ENCODE data around the gene MTG2.

The MTG2 gene

DNA sequence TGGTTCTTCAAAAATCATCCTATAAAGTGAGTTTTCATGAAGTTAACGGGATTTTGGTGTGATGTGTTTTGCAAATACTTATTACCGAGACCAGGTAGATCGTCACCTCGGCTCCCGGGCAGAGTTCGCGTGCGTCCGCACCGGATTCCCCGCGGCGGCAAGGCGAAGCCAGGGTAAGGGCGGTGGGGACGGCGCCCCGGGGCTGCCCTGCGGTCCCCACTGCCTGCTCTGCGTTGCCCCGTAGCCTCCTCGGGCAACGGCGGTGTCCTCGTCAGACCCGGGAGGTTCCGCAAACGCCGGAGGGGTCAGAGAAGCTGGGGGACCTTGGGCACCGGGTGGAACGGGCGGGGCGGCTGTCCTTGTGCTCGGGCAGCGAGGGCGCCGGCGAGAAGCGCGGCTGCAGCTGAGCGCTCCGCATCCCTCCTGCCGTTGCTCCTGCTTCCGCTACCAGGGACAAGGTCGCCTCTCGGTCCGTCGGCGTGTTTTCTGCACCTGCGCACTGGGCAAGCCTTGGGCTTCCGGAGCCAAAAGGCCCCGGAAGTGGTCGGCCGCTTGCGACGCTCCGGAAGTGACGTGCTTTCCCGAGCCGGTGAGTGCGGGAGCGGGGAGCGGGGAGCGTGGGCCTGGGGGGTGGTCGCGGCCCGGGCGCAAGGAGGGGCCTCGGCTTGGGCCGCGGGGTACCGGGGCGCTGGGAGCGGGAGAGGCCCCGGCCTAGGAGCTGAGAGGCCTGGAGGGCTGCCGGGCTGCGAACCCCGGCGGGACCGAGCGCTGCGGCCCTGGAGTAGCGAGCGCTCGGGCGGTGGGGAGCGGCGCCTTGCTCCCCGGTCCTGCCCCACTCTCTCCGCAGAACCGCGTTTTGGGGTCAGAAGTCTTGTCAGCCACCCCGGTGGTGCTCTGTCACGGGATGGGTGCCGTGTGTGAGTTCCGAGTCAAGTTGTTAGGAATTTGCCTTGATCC, at the start of gene MTG2:
TSS of gene MTG2 (plus strand) at position 560 of the 957 bp plus-strand sequence. CDS start 10,393 bp downstream, outside the sequence.
- DNase-seq (ENCODE audit: low spot score) = peak; percentile 92

- DNase-seq (ENCODE audit: low spot score) = no peak
Measured at GRCh38 chr20:62133051-62133845, 49.6 kb upstream of the MTG2 start.

GRCh38 chr20:62133864-62134263, 49.0 kb upstream of the MTG2 start:
- no peak for DNase-seq (ENCODE audit: low spot score)

DNA sequence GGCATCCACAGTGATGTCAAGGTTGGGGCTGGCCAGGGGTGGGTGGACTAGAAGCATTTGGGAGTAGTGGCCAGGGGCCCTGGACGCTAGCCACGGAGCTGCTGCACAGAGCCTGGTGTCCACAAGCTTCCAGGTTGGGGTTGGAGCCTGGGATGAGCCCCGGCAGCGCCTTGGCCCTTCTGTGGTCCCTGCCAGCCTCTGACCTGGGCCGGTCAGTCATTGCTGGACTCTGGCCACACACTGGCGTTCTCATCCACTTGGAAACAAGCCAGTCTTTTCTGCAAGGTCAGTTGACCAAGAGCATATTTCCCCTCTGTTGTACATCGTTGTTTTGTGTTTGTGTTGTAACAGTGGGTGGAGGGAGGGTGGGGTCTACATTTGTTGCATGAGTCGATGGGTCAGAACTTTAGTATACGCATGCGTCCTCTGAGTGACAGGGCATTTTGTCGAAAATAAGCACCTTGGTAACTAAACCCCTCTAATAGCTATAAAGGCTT, 48.0 kb upstream of the MTG2 start:
- no peak for DNase-seq (ENCODE audit: low spot score)

DNA sequence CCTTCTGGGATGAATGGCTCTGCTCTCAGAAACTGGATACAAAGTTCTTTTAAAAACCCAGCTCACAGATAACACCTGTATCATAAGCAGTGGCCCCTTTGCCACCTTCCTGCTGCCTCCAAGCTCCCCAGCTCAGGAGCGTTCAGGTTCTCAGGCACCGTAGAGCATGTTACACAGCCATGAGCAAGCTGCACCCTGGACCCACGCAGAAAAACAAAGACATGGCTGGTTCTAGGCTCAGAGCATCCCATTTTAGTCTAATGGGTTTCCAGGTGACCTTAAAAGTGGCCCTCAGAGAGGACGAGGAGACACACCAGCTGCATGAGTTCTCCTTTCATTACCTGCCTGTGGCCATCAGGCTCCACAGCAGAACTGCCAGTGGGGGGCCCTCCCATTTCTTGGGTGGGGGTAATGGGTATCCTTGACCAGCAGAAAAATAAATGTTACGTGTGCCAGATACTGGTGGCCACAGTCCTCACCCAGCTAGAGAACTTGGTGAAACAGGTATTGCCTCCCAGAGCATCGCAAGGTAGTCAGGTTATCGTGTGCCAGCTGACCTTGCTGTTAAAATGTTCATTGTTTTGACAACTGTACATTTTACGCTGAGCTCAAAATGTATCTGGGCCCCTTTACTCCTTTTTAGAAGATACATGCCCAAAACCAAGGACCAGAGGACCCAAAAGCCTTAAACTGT, 47.1 kb upstream of the MTG2 start:
- DNase-seq (ENCODE audit: low spot score) = no peak

DNA sequence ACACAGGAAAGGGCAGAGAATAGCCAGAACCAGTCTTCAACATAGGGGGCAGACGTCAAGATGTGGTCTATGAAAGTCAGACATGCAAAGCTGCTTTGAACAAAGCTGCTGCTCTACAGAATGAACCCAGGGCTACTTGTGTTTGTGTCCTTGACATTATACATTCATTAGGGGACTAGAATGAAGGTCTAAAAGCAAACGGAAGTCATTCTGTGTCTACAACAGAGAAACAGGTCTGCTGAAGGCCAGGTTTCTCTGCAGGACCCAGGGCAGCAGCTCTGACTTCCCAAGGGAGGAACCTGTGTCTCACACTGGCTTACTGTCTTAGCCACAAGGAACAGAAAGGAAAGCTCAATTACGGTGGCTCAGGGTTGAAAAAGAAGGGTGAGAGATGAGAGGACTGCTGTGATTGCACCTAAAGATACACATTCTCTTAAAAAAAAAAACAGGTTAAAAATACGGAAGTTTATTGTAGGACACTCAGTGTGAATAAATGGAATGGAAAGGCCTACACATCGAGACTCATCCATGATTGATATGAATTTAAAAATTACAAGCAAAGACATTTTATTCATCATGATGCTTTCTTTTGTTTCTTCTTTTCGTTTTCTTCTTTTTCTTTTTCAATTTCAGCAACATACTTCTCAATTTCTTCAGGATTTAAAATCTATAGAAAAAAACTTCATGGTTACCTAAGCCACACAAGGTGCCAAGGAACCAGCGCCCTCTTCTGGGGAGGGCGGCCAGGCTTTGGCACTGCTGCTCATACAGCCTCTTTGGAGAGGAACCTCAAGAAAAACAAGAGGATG, 46.3 kb upstream of the MTG2 start:
- no peak for DNase-seq (ENCODE audit: low spot score)

GRCh38 chr20:62137092-62137384, 45.8 kb upstream of the MTG2 start:
- DNase-seq (ENCODE audit: low spot score) = no peak

- no peak for DNase-seq (ENCODE audit: low spot score)
Measured at GRCh38 chr20:62137478-62138203, 45.2 kb upstream of the MTG2 start.

- DNase-seq (ENCODE audit: low spot score) = no peak
Measured at GRCh38 chr20:62138204-62138543, 44.7 kb upstream of the MTG2 start.

- no peak for DNase-seq (ENCODE audit: low spot score)
Measured at GRCh38 chr20:62138912-62139311, 43.9 kb upstream of the MTG2 start.

- no peak for DNase-seq (ENCODE audit: low spot score)
Measured at GRCh38 chr20:62139636-62140035, 43.2 kb upstream of the MTG2 start.

DNA sequence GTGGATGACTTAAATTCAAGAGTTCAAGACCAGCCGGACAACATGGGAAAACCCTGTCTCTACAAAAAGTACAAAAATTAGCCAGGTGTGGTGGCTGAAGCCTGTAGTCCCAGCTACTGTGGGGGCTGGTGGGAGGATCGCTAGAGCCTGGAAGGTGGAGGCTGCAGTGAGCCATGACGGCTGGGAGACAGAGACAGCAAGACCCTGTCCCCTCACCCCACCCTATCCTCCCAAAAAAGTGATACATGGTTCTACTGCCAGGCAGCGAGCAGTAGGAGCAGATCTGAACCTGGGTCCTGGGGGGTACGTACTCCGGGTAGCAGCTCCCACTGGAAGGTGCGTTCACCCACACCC, 41.8 kb upstream of the MTG2 start:
- DNase-seq (ENCODE audit: low spot score) = no peak

- DNase-seq (ENCODE audit: low spot score) = no peak
Measured at GRCh38 chr20:62141397-62142251, 41.2 kb upstream of the MTG2 start.

DNA sequence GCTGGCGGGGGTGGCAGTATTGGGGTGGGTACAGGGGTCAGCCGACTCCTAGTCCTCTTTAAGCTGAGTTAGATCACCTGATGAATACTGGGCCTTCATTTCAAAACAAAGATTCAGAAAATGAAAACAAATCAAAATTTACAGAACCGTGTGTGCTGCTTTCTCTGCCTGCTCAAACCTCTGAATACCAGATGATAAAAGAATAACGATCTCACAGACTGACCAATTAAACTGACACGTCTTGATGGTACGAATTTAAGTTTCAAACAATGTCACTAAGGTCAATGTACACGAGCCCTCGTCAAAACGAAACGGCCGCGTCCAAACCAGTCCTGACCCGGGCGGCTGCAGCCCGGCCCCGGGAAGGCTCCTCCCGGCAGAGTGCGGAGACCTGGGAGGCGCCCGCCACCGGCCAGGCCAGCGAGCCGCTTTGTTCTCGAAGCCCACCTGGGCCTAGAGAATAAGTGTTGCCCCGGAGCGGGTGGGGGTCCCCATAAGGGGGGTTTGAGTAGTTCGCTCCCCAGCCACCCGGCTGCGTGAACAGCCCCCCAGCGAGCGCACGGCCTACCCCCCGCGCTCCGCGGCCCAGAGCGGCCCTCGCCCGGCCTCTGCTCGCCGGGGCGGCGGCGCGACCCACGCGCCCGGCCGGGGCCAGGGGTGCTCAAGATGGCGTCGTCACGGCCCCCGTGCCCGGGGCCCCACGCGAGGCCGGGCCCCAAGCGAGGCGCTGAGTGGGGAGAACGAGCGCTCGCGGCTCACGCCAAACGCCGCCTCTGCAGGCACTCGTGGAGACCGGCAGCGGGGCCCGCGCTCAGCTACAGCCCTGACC, 40.4 kb upstream of the MTG2 start:
- no peak for DNase-seq (ENCODE audit: low spot score)

- DNase-seq (ENCODE audit: low spot score) = peak; percentile 90
Measured at GRCh38 chr20:62143081-62143956, 39.5 kb upstream of the MTG2 start, which contains the start of the genes PSMA7 and SS18L1. Gene PSMA7, minus strand, starts transcription at chr20:62143394. Its CDS starts 91 bp downstream, at chr20:62143303. Gene SS18L1, plus strand, starts transcription at chr20:62143769. Its CDS starts 52 bp downstream, at chr20:62143821.

GRCh38 chr20:62143957-62144825, 38.6 kb upstream of the MTG2 start:
- no peak for DNase-seq (ENCODE audit: low spot score)

DNA sequence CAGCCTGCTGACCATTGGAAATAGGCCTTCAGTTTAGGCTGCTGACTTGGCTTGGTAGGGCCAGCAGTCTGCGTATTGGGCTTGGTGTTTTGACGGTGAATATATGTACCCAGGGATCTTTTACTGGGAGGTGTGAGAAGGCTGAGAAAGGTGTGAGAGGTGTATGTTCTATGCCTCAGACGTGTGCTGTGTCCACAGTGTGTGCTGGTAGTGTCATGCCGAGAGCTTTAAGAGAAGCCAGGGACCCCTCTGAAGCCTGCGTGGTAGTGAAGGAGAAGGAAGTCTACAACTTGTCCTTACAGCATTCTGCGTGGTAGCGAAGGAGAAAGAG, 37.2 kb upstream of the MTG2 start:
- no peak for DNase-seq (ENCODE audit: low spot score)
